HG03442 (cell line): ENCODE results near the gene MAPK8IP1.

Source experiments
- ATAC-seq: cut with Tn5 transposase; IDR thresholded peaks from one replicate; pipeline ENCODE4 v1.9.1; 2021; ENCODE audit warnings: mild to moderate bottlenecking, moderate library complexity; ENCODE audit not compliant: unreplicated experiment

MAPK8IP1 gene

GRCh38 chr11:45859661-45860140 is 25.8 kb upstream of the MAPK8IP1 start:
- no peak for ATAC-seq

GRCh38 chr11:45860348-45860747 is 25.1 kb upstream of the MAPK8IP1 start:
- ATAC-seq: no peak

GRCh38 chr11:45860764-45861510 is 24.5 kb upstream of the MAPK8IP1 start:
- ATAC-seq: no peak

GRCh38 chr11:45864041-45864440 is 21.4 kb upstream of the MAPK8IP1 start:
- ATAC-seq: no peak

DNA sequence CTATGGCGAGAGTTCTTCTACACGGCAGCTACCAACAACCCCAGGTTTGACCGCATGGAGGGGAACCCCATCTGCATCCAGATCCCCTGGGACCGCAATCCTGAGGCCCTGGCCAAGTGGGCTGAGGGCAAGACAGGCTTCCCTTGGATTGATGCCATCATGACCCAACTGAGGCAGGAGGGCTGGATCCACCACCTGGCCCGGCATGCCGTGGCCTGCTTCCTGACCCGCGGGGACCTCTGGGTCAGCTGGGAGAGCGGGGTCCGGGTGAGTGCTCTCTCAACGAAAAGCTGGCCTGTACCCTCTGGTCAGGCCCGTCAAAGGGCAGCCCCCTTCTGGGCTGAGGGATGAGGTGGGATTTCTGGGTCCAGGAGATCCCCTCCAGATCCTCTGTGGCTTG is 15.9 kb upstream of the MAPK8IP1 start:
- no peak for ATAC-seq

GRCh38 chr11:45870706-45871105 is 14.7 kb upstream of the MAPK8IP1 start:
- ATAC-seq: no peak

- no peak for ATAC-seq
Measured at GRCh38 chr11:45871638-45872037, 13.8 kb upstream of the MAPK8IP1 start.

DNA sequence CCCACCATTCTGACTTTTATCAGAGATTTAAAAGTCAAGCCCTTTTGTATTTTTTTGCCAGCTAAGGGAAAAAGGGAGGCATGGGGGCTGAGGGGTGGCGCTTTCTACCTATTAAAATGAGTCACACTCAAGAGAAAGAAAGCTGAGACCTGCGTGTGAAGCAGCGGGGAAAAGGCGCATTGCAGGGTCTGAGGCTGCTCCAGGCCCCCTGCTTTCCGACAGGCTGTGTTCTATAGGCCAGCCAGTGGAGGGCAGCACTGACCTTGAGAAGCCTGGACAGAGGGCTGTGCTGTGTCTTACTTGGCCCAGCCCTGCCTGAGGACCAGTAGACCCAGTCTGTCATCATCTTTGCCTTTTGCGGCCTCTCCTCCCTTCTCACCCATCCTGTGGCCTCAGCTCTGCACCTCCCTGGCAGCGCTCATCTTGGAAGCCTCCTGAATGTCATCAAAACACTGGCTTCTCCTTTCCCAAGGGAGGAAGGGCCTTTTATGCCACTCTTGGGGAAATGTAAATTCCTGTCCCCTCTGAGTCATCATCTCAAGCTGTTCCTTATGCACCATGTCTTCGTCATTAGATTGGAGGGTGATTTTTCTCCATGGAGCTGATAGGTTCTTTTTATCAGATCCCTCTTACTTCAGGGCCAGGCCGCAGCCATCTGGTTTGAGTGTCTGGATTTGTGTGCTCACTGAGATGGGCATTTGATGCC is 12.6 kb upstream of the MAPK8IP1 start:
- ATAC-seq: no peak

GRCh38 chr11:45876401-45876800 is 9.1 kb upstream of the MAPK8IP1 start:
- ATAC-seq: no peak

DNA sequence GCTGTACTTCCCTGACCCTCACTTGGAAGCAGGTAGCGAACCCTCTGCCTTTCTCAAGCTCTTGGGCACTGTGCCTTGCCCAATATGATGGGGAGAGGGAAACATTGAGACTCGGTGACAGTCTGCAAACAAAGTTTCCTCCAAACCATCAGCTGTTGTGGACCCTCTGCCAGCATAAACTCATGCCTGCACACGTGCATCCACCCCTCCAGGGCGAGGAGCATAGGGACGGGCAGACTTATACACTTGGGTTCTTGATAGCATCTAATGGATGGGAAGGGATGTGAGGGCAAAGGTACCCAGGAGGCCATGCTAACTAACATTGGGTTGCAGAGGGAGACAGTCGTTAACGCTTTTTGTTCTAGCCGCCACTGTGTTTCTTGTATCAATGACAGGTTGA is 8.2 kb upstream of the MAPK8IP1 start:
- ATAC-seq: no peak

DNA sequence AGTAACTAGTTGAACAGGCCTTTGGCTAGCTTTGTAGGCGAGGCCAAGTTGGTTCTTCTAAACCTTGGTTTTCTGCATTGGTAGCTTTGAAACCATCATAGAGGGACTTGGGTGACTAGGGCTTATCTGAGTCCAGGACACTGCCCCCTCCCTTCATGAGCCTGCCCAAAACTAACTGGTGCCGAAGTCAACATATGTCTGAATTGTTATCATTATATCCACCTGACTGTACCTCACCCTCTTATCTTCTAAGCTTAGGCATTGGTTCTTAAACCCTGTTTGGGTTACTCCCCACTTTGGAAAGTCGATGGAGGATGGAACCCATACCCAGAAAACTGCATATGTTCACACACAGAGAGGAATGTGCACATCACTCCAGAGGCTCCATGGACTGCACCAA is 7.6 kb upstream of the MAPK8IP1 start:
- ATAC-seq: no peak

GRCh38 chr11:45879803-45880686 is 5.4 kb upstream of the MAPK8IP1 start:
- no peak for ATAC-seq

- no peak for ATAC-seq
Measured at GRCh38 chr11:45880772-45881570, 4.5 kb upstream of the MAPK8IP1 start.

DNA sequence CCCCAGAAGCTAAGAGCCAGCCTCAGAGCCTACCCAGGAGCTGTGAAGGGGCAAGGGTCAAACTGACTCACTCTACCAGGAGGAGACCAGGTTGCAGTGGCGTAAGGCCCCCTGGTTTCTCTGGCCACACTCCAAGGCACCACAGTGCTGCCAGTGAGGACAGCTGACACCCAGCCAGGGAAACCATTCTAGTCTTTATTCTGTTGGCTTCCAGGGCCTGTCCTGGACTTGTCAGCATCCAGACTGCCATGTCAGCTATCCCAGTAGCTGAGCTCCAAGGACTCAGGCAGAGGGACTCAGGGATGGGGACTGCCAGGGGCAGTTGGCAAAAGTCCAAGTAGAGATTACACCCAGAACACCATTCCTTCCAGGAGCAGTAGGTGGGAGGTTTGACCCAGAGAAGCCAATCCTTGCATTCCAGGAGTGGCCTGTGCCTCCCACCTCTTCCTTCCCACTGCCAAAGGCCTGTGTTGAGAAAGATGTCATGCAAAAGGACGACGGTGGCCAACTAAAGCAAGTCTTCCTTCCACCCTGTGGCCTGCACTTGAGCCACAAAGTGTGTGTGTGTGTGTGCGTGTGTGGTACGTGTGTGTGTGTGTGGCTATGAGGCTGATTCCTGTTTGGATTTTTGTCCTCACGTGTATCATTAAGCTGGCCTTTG is 3.6 kb upstream of the MAPK8IP1 start:
- ATAC-seq: no peak

- ATAC-seq: no peak
Measured at GRCh38 chr11:45884596-45885185, 760 bp upstream of the MAPK8IP1 start.

DNA sequence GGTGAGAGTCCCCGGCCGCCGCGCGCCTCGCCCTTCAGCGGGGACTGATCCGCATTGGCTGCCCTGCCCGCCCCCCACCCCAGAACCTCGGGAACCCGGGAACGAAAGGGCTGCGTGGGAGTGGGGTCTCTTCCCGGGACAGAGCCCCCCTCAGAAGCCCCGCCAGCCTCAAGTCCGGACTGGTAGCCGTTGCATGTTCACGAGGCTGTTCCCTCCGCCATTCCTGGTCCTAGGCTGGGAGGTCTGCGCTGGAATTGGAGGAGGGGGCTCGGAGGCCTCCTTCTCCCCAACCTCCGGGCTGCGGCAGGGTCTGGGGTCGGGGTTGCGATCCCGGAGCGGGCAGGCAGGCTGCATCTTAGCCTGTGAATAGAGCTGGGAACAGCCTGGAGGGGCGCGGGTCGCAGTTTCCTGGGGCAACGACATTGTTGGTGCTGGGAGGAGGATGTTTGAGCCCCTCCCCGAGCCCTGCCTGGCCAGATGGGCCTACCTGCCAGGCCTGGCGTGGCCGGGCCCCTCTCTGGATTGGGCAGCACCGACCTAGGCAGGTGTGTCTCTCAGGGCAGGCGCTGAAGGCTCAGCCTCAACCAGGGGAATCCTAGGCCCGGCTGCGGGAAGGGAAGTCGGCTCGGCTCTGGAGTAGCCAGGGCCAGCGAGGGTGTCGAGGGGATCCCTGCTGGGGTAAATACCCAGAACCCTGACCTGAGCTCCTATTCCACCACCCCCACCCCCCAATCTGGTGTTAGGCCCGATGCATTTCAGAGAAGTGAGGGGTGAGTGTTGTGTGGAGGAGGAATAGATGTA is 670 bp downstream of the MAPK8IP1 start:
- ATAC-seq: no peak

- no peak for ATAC-seq
Measured at GRCh38 chr11:45886816-45887520, 1.5 kb downstream of the MAPK8IP1 start.

GRCh38 chr11:45887587-45887986 is 2.1 kb downstream of the MAPK8IP1 start:
- ATAC-seq: no peak
